ENCODE measurements around the gene SMYD3.
"Not testable (repeated sequence)": the region's sequence is repeated elsewhere in the genome, so short reads cannot be mapped to it uniquely, and the experiment has no call there.

The SMYD3 gene

DNA sequence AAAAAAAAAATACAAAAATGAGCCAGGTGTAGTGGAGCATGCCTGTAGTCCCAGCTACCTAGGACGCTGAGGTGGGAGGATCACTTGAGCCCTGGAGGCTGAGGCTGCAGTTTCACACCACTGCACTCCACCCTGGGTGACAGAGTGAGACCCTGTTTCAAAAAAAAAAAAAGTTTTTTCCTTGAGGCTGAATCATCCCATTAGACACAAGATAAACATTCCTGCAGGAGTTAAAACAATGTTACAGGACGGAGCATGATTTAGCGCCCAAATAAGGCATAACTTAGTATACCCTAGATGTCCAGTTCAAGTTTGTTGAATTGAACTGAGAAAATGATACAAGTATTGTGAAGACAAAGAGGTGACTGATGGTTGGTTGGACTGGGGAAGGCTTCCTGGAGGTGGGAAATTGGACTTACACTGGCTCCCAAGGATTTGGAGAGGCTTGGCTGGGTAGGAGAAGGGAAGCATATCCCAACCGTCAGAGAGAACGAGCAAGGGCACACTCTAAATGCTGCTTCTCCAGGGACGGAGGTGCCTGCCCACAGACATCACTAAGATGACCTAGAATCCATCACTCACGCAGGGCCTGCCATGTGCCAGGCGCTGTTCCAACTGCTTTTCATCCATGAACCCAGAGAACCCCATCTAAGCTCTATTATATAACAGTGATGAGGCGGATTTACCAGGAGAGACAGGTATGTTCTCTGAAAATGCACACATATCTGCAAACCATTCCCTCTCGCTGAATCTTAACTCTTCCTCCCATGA is 741.7 kb downstream of the SMYD3 start:
- no peak for DNase-seq (ENCODE audit: low spot score)

DNA sequence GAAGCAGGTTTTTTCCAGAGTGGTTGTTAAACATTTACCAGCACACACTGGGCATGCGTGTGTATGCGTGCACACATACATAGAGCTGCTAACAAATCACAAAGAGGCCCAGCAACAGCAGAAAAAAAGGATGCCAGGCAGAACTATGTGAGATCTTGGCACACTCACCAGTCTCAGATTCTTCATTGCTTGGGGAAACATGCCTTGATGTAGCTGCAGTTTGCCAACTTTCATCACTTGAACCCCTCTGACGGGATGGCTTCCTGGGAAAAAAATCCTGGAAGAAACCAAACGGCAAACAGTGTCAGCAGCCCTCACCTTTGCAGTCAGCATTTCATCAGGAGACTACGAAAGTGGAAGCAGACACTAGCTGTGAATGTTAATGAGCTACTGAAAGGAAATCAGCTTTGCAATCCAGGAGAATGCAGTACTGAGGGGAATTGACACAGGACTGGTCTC is 743.2 kb downstream of the SMYD3 start:
- DNase-seq (ENCODE audit: low spot score), result no peak

DNA sequence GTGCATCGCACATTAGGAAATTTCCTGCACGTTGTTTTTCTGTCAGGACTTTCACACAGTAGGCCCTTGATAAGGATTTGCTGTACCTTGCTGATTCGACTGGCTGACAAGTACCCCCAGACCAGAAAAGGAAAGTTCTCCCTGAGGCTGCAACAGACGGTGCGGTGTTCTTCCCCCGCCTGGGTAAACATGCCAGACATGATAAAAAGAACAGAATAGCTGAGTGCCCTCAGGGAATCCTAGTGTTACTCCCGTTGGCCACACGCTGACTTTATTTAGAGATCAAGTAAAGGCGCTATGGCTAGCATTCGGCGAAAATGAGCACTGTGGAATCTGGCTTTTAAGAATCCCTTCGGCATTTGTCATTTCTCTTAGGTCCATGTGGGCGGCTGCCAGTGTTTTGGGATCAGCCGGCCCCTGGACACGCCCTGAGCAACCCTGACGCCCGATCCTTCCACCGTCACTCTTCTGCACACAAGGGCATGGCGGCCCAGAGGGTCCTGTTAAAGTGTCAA is 744.6 kb downstream of the SMYD3 start:
- DNase-seq (ENCODE audit: low spot score), result no peak

DNA sequence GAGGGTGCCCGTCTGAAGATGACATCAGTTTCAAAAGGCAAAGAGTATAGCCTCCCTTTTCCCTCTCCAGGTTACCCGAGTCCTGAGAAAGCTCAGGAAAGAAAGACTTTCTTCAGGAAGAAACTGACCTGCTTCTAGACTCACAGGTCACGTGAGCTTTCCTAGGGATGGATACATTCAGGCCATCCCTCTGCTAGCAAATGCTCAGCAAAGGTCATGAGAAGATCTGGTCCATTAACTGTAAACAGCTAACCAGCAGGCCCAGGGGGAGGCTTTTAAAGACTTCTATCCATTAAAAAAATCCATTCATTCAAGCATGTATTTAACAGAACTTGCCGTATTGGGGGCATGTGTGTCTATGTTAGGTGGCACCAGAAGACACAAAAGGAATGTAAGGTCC is 746.8 kb downstream of the SMYD3 start:
- no peak for DNase-seq (ENCODE audit: low spot score)

DNA sequence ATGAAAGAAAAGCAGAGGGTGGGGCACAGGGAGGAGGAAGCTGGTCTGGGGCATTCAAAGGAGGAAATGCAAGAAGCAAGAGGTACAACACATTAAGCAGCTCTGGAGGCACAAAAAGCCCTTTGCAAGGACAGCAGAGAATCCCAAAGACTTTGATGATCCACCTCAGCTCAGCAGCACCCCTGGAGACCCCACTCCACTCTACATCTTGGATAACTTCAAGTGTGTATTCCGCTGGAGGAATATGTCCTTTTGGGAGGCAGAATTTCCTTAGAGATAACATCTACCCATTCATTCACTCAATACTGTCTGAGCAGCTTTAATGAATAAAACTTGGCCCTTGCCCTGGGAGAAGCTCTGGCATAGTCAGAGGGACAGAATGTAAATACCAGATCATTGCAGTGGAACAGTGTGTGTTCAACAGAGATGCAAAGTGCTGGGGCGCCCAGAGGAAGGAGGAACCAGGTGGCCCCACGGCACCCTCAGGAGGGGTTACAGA is 752.6 kb downstream of the SMYD3 start:
- DNase-seq (ENCODE audit: low spot score), result no peak

DNA sequence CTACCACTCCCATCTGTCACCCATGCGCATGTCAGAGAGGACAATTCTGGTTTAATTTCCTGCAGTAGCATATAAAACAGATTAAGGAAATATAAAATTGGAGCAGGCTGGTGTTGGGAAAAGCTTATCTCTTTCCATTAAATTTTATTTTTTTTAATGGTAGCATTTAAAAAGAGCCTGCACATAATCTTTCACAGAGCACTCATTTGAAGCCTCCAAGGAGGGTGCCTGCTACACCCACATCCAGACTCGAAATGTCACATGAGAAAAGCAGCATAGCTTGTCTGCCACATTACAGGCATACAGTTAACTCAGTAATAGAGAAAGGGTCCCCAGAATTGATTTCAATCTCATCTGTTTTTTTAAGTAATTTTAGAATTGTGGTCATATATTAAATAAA is 753.3 kb downstream of the SMYD3 start:
- no peak for DNase-seq (ENCODE audit: low spot score)

DNA sequence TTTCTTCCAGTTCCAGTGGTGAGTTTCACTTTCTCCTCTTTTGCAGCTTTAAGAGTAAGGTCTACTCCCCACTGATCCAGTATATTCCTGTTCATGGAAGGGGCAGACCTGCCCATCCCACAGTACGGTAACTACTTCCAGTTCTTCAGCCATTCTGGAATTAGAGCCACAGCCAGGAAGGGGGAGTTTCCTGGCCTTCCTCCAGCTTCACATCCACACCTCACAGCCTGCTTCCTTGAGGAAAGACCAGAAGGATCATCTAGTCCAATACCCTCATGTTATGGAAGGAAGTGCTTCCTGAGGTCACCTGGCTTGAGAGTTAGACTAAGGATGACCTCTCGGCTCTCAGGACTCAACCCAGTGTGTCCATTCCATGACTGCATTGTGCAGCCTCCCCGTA is 754.5 kb downstream of the SMYD3 start:
- no peak for DNase-seq (ENCODE audit: low spot score)

DNA sequence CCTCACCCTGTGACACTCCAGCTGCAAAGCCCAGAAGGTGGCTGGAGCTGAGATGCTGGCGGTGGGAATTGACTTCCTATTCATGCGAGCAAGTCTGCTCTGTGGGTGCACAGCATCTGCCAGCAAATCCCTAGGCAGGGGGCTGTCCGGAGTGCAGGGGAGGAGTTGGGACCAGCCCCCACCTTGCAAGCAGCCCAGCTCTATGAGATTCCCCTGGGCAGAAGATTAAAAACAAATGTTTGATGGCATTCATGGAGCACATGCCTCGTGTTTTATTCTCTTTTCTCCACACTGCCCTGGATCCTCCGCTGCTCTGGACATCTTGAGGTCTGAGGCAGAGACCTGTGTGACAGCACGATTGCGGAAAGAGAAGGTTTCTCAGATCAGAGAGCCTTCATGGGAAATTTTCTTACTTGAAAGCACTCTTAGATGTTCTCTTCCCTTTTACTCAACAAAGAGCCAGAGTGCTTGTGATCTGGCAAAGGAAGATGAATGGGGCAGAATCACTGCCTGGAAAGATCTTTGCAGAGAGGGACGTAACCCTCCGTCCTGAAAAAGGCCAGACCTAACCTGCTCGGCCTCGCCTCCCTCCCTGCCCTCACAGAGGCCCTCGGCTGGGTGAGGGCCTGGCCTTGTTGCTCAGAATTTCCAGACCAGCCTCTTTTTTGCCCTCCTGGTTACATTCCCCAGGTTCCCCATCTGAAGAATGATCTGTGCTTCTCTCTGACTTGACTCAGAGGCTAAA is 755.2 kb downstream of the SMYD3 start:
- DNase-seq (ENCODE audit: low spot score), result no peak

DNA sequence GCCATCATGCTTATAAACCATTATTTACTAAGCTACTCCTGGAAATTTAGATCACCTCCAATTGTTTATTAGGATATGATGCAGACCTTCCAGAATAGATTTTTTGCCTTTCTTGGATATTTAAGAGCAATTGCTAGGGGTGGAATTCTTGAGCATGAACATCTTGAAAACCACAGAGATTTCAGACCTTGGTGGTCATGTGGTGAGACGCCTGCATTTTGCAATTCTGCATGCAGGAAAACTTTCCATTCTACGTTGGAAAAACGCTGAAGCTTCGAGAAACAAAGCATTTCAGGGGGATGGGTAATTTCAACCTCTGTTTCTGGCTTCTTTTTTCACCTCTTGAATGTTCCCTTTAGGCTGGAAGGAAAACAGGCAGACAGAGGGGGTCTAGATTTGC is 756.0 kb downstream of the SMYD3 start:
- DNase-seq (ENCODE audit: low spot score), result no peak

DNA sequence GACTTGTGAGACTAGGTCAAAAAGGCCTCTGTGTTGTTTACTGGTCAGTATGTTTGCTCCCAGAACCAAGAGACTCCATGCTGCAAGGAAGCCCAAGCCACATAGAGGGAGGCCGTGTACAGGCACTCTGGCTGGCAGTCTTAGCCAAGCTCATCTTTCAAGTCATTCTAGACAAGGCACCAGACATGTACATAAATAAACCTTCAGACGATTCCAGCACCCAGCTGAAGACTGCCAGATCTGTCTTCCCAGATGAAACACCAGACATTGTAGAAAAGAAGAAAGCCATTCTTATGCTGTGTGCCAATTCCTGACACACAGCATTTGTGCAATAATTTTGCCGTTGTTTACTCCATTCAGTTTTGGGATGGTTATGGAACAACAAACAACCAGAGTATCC is 756.8 kb downstream of the SMYD3 start:
- no peak for DNase-seq (ENCODE audit: low spot score)

DNA sequence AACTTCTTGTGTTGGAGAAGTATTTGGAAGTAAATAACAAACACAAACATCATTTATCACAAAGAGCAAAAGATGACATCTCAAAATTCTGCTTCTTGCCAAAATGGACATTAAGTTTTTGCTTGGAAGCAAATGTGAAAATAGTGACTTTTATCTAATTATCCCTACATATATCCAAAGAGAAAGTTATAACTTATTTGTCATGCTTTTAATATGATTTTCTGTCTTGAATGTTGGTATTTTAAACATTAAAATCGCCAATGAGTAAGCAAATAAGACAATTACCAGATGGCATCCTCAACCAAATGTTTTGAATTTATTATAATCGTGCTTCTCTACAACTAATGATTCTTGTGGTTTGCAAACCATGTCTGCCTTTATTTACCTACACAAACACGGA is 758.0 kb downstream of the SMYD3 start:
- no peak for DNase-seq (ENCODE audit: low spot score)

DNA sequence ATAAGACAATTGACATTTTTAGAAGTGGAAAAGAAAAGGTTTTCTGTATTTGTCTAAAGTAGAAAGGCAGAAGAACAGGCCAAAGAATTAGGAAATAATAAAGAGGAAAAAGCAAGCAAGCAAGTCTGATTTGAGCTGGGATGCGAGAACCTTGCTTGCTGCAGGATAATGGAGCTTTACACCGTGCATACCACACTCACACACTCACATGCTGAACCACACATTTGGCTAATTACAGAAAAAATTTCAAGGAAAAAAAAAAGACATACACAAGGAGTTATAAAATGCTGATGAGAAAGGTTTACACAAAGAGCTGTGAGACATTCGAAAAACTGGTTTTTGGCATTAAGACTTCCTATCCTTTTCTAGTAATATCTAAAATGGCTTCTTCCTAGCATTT is 758.4 kb downstream of the SMYD3 start:
- DNase-seq (ENCODE audit: low spot score), result no peak

DNA sequence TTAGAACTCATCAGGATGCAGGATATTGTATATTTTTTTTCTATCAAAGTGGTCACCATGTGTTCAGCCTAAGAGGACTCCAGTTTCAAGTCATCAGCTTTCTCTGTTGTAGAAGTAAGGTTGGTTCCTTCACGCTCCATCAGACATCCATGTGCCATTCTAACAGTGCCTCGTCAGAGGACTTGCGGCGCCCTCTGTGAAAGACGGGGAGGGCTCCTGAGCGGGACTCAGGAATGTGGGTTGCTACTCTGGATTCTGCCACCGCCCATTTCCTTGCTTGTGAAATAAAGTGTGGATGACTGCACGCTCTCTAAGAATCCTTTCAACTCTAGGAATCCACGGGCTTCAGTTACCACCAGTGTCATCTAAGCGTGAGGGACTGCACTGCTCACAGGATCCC is 758.8 kb downstream of the SMYD3 start:
- no peak for DNase-seq (ENCODE audit: low spot score)

DNA sequence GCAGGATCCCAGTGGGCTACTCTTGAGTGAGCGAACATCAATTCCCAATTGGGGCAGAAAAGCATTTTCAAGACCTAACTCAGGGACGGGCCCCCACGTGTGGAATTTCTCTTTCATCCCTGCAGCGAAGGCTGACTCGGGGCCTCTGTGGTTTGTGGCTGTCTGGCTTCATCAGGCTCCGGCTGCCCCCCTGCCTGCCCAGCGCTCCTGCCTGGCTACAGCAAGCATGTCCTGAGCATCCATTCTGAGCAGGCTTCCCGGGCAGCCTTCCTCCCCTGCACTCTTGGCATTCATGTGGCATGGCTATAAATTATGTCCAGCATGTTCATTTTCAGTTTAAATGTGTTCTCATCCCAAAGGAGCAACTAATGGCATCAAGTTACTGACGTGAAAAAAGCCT is 764.2 kb downstream of the SMYD3 start:
- no peak for DNase-seq (ENCODE audit: low spot score)

DNA sequence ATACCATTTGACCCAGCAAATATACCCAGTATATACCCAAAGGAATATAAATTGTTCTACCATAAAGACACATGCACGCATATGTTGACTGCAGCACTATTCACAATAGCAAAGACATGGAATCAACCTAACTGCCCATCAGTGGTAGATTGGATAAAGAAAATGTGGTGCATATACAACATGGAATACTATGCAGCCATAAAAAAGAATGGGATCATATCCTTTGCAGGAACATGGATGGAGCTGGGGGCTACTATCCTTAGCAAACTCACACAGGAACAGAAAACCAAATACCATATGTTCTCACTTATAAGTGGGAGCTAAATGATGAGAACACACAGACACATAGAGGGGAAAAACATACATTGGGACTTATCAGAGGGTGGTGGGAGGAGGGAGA is 766.7 kb downstream of the SMYD3 start:
- not testable (repeated sequence) for DNase-seq (ENCODE audit: low spot score)

DNA sequence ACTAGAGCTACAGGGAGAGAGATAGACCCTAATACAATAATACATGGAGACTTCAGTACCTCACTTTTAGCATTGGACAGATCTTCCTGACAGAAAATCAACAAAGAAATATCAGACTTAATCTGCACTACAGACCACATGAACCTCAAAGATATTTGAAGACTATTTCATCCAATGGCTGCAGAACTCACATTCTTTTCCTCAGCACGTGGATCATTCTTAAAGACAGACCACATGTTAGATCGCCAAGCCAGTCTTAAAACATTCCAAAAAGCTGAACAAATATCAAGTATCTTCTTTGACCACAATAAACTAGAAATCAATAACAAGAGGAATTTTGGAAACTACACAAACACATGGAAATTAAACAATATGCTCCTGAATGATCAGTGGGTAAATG is 776.3 kb downstream of the SMYD3 start:
- no peak for DNase-seq (ENCODE audit: low spot score)

DNA sequence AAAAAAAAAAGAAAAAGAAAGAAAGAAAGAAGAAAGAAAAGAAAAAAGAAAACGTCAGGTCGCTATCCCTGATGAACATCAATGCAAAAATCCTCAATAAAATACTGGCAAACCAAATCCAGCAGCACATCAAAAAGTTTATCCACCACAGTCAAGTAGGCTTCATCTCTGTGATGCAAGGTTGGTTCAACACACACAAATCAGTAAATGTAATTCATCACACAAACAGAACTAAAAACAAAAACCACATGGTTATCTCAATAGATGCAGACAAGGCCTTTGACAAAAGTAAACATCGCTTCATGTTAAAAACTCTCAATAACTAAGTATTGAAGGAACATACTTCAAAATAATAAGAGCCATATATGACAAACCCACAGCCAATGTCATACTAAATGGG is 779.0 kb downstream of the SMYD3 start:
- not testable (repeated sequence) for DNase-seq (ENCODE audit: low spot score)

DNA sequence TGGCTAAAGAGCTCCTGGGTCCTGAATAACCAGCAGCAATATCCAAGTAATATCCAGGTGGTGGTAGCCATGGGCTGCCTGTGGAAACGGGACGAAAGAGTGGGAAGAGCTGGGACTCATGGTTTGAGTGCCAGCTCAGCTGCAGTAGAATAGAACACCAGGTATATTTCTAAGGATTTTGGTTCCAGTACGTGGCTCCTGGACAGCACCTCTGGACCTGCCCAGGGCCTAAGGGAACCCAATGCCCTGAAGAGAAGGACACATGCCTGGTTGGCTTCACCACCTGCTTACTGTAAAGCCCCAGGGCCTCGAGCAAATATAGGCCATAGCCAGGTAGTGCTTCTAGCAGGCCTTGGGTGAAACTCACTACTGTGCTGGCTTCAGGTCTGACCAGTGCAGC is 785.6 kb downstream of the SMYD3 start:
- no peak for DNase-seq (ENCODE audit: low spot score)

DNA sequence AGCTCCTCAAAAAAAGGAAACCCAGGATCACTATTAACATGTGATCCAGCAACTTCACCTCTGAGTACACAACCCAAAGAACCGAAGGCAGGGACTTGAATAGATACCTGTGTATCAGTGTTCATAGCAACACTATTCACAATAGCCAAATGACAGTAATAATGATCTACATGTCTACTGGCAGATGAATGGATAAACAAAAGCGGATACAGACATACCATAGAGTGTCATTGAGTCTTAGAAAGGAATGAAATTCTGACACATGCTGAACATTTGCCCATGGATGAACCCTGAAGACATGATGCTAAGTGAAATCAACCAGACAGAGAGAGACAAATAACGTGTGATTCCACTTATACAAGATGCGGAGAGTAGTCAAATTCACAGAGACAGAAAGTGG is 788.1 kb downstream of the SMYD3 start:
- DNase-seq (ENCODE audit: low spot score), result no peak

DNA sequence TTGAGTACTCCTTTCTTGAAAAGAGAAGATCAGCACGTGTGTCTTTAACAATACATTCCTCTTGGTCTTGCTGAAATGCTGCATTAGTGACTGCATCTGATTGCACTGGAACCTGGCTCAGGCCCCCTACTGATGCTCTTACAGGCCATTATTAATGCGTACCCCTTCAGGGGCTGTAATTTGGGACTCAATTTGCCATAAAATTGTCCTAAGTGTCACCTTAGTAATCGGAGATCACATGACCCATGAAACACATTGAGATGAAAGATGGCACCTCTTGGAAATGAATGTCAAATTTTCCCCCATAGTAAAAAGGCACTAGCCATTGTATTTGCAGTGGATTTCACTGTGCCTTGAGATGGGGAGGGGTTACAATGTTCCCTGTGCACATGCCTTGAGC is 789.0 kb downstream of the SMYD3 start:
- no peak for DNase-seq (ENCODE audit: low spot score)

DNA sequence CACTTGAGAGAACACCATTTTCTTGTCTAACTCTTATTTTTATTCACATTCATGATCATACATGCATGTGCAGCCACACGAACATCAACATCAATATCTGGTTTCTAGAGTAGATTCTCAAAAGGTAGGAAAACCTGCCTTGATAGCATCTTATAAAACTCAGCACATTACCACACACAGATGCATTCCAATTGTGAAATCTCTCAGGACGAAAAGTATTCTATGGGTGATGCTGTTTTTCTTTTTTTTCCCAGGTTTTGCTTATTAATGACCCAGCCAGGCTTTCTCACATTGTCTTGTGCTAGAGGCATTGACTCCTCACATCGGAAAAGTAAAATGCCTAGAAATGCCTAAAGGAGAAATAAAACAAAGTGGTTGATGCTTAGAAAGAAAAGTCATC is 789.5 kb downstream of the SMYD3 start:
- no peak for DNase-seq (ENCODE audit: low spot score)

DNA sequence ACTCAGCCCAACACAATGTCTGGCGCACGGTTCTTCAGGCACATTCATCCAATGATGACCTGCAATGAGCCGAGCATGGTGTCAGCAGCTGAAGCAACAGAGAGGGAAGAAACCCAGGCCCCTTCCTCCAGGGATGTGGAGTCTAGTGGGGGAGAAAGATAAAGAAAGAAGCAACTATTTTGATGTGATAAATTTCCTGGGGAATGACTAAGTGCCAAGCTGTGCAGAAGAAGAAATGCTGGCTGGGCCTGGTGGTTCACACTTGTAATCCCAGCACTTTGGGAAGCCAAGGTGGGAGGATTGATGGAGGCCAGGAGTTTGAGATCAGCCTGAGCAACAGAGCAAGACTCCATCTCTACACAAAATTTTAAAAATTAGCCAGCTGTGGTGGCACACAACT is 790.5 kb downstream of the SMYD3 start:
- DNase-seq (ENCODE audit: low spot score), result no peak

DNA sequence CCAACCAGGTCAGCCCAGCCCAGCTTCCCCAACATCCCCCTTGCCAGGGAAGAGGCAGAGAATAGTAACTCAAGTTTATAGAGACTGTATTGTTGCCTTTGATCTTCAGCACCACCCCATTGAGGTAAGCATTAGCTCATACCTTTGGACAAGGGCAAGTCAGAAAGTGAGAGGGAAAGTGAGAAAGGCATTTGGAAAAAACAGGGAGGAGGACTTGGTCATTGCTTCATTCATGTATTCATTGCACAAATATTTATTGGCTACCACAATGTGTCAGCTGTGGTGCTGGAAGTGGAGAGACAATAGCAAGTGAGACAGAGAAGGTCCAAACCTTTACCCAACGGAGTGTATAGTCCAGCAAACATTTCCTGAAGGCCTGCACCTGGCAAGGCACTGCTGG is 791.1 kb downstream of the SMYD3 start:
- no peak for DNase-seq (ENCODE audit: low spot score)

All from Ammon's horn (tissue), 1 donor.